ENCODE measurements around the gene EFTUD2.
"Not testable (repeated sequence)": the region's sequence is repeated elsewhere in the genome, so short reads cannot be mapped to it uniquely, and the experiment has no call there.

The EFTUD2 gene

DNA sequence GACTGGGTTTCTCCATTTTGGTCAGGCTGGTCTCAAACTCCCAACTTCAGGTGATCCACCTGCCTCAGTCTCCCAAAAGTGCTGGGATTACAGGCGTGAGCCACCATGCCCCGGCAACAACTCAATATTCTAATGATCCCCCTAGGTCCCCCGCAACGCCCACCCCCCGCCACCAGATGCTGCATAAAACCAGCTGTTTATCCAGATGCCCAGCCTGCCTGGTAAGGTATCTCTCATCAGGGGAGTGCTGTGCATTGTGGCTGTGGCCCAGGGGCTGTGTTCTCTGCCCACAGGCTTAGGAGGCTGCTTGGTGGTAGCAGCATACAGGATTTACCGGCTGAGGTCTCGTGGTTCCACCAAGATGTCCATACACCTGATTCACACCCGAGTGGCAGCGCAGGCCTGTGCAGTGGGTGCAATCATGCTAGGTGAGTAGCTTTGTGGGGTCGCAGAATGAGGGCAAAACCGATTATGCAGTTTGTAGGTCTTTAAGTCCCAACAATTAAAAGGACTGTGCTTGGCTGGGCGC lies 50.2 kb downstream of the EFTUD2 start:
- DNase-seq (ENCODE audit: low spot score) = no peak

DNA sequence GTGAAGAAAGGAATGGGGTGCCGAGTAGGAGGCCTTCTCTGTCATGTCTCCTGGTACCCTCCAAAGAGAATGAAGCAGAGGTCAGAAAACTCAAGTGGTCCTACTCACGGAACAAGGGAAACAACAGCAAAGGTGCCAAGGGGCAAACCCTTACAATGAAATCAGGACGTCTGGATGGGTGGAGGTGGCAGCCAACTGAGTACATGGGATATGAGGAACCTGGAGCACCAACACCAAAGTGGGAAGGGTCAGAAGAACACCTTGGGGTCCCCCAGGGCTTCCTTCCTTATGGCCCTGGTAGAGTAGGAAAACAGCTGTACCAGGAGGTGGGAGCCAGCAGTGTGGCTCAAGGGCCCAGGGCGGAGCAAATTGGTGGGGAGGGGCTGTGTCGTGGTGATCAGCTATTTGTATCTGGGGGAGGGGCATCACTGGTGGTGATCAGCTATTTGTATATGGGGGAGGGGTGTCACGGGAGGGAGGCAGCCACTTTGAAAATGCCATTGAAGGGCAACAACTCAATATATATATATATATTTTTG lies 50.9 kb downstream of the EFTUD2 start:
- no peak for DNase-seq (ENCODE audit: low spot score)

DNA sequence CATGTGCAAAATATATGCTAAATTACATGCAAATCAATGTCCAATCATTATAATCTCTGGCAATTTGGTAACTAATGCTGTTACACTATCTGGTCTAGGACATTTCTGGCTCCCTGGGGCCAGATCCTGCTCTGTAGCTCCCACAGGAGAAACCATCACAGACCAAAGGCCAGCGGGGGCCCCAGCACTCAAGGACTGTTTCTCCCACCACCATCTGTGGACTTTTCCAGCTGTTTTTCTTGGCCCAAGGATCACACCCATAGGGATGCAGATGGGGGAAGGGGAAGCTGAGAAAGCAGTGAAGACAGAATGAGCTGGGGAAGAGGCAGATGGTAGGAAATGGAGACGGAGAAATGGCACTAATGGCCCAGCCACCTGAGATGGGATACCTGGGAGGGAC lies 51.7 kb downstream of the EFTUD2 start, which contains the start of gene HIGD1B:
TSS of gene HIGD1B (plus strand) at position 298 of the 400 bp plus-strand sequence. CDS start 270 bp downstream, outside the sequence.
- no peak for DNase-seq (ENCODE audit: low spot score)

DNA sequence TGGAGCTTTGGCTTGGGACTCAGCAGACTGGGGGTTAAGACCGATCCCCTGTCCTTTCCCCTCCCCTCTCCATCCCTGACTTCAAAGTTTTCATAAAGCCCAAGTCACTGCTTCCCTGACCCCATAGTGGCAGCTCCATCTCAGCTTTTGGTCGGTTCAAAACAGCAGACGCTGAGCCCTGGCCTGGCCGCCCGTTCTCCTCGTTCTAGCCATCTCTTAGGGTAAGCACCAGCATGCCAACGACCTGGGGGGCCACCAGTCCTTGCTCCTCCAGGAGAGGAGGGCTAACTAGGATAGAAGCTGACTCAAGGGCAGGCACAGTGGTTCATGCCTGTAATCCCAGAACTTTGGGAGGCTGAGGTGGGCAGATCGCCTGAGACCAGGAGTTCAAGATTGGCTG lies 53.0 kb downstream of the EFTUD2 start:
- no peak for DNase-seq (ENCODE audit: low spot score)

GRCh38 chr17:44844390-44844830 lies 54.8 kb downstream of the EFTUD2 start:
- DNase-seq (ENCODE audit: low spot score) = peak; percentile 74

DNA sequence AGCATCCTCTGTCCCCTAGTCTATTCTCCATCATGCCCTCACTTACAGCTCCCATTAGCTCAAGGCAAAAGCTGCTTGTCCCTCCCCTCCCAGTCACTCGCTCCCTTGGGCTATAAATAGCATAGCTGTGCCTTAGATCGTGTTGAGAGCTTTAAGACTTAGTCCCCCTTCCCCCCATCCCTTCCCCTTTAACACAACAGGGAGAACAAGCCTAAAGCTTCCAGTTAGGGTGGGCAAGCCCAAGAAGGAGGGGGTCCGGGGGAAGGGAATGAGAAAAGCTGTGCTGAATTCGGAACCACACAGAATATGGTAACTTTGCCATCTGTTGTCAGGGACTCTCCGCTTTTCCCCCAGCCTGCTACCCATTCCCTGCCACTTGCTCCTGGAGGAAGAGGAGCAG lies 56.5 kb downstream of the EFTUD2 start:
- peak; percentile 55 for DNase-seq (ENCODE audit: low spot score)

- DNase-seq (ENCODE audit: low spot score) = no peak
Measured at GRCh38 chr17:44840936-44841335, 58.3 kb downstream of the EFTUD2 start.

GRCh38 chr17:44840274-44840673 lies 59.0 kb downstream of the EFTUD2 start:
- DNase-seq (ENCODE audit: low spot score) = no peak

GRCh38 chr17:44837196-44837595 lies 62.0 kb downstream of the EFTUD2 start:
- no peak for DNase-seq (ENCODE audit: low spot score)

- DNase-seq (ENCODE audit: low spot score) = no peak
Measured at GRCh38 chr17:44832805-44833204, 66.4 kb downstream of the EFTUD2 start.

- no peak for DNase-seq (ENCODE audit: low spot score)
Measured at GRCh38 chr17:44831371-44831770, 67.9 kb downstream of the EFTUD2 start.

DNA sequence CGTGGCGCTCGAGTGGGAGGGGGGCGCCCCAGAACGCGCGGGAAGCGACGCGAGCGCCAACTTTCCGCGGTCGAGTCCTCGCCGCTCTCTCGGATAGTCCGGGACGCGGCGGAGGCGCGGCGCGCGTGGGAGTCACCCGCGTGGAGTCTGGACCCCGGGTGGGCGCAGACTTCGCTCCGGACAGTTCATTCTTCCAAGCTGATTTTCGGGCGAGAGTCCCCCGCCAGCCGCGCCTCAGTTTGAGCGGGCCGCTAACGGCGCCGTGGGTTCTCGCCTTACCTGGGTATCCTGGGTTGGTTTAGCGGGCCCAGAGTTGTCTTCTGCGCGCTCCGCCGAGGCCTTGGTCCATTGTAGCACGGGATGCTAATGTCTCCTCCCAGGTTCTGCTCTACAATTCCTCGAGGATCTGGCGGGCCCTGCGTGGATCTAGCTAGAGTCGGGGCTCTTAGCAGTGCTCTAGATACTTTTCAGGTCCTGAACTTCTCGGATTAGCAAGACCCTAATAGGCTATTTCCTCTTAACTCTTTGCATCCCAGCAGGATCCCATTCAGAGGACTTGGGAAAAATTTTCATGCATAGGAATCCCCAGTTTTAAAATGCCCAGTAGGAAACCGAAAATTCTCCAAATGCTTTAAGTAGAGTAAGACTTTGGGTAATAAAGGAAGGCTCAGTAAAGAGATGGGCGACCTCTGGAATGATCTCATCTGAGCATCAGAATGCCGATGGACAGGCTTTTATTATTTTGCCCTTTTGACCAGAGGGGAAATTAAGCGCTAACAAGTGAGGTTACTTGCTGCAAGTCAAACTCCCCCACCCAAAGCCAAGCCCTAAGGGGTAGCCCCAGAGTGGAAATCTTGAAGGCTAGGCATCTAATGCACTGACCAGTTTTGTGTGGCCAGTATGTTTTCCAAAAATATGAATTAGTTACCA lies 68.6 kb downstream of the EFTUD2 start:
- DNase-seq (ENCODE audit: low spot score) = no peak

GRCh38 chr17:44829523-44830358 lies 69.5 kb downstream of the EFTUD2 start, which contains the start of gene GJC1:
TSS of gene GJC1 (minus strand) at chr17:44830287. CDS start at chr17:44805817, 24,470 bp downstream.
- peak; percentile 54 for DNase-seq (ENCODE audit: low spot score)

- no peak for DNase-seq (ENCODE audit: low spot score)
Measured at GRCh38 chr17:44828919-44829522, 70.2 kb downstream of the EFTUD2 start.

DNA sequence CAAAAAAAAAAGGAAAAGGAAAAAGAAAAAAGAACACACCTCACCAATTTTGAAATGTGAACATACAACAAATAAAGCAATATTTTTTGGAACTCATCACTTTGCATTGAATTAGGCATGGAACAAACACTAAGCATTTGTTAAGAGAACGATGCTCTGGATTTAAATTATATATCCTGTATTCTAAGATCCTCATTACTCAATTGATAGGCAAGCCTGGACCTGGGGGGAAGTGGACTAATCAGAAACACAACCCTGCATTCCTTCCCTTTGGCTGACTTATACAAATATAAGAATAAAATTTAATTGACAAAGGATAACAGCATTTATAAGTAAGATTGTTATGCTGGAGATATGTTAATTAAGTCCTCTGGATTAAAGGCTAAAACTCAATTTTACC lies 71.4 kb downstream of the EFTUD2 start:
- no peak for DNase-seq (ENCODE audit: low spot score)

DNA sequence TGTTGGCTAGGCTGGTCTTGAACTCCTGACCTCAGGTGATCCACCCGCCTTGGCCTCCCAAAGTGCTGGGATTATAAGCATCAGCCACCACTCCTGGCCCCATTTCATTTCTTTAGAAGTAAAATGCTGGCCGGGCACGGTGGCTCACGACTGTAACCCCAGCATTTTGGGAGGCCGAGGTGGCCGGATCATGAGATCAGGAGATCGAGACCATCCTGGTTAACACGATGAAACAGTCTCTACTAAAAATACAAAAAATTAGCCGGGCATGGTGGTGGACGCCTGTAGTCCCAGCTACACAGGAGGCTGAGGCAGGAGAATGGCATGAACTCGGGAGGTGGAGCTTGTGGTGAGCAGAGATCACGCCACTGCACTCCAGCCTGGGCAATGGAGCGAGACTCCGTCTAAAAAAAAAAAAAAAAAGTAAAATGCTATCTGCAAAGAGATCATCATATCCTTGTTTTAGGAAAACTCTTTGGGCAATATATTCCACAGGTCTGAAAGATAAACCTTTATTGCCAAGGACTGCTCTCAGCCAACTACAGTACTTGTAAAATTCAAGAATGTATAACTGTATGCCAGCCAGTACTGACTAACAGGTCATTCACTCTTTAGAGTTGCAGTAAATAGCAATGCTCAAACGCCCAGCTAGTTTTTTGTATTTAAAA lies 73.0 kb downstream of the EFTUD2 start:
- DNase-seq (ENCODE audit: low spot score) = no peak

DNA sequence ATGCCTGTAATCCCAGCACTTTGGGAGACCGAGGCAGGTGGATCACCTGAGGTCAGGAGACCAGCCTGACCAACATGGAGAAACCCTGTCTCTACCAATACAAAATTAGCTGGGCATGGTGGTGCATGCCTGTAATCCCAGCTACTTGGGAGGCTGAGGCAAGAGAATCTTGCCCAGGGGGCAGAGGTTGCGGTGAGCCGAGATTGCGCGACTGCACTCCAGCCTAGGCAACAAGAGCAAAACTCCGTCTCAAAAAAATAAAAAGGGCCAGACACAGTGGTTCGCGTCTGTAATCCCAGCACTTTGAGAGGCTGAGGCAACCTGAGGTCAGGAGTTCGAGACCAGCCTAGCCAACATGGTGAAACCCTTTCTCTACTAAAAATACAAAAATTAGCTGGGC lies 74.0 kb downstream of the EFTUD2 start:
- DNase-seq (ENCODE audit: low spot score) = not testable (repeated sequence)

DNA sequence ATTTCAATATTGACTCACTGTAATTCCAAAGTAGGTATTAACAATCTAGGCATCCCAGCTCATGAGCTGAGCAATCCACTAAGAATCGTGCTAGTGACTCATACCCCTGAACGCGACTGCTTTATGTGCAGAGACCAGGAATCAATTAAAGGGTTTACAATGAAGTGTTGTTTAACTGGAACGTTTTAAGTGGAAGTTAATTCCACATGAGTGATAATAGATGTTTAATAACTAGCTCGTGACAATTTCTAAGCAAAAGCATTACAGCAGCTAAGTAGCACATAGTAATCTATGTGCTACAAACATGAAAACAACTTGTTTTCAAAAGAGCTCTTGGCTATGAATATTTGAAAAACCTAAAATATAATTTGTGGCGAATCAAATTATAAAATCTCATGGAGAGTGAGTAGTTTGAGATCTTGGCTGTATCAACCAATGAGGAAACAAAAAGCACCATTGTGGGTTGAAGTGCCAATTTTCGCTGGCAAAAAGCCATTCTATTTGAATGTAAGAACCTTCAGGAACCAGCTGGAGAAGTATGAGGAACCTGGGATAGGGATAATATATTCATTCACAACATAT lies 78.5 kb downstream of the EFTUD2 start:
- DNase-seq (ENCODE audit: low spot score) = peak; percentile 73

DNA sequence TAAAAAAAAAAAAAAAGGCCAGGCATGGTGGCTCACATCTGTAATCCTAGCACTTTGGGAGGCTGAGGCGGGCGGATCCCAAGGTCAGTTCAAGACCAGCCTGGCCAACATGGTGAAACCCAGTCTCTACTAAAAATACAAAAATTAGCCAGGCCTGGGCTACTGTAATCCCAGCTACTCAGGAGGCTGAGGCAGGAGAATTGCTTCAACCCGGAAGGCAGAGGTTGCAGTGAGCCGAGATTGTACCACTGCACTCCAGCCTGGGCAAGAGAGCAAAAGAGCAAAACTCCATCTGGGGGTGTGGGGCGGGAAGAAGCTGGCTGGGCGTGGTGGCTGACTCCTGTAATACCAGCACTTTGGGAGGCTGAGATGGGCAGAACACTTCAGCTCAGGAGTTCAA lies 80.7 kb downstream of the EFTUD2 start:
- DNase-seq (ENCODE audit: low spot score) = not testable (repeated sequence)

DNA sequence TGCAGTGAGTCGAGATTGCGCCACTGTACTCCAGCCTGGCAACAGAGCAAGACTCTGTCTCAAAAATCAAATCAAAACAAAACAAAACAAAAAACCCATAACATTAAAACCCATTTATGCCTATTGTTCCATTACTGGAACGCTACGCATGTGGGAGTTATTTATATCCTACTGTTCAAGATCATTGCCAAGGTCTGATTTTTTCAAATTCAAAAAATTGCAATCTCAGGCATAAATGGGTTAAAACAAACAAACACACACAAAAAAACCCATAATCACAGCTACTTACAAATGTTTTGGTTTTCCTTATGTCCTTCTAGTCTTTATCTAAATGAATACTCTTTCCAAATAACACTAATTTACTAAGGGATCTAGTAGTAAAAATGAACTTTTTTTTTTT lies 87.0 kb downstream of the EFTUD2 start:
- DNase-seq (ENCODE audit: low spot score) = no peak
